Fibroblast of lung (primary cell): ENCODE data around the gene SEMA7A. TPM values are rescaled to one million over a fixed set of nuclear protein-coding genes. Genes with fewer than 3 reads are reported as not detected.
A peak's percentile ranks its signal among the peaks of the same experiment; 100 is the strongest.

Experiments
- DNase-seq, 2 donors: peaks; one replicate each; pipeline versions ENCODE4 v3.0.0 to v3.0.0-alpha.2; 2010; ENCODE audit warnings: low read depth in 2 of 2
- H2AFZ ChIP-seq: 2 replicates; pipeline ENCODE4 v1.5.1; 2012; ENCODE audit warnings: low read length, control low read depth, inconsistent platforms
- H3K27ac ChIP-seq: 2 replicates; pipeline ENCODE4 v1.5.1; 2011; ENCODE audit warnings: low read length, control low read depth; ENCODE audit not compliant: insufficient read depth
- H3K27me3 ChIP-seq: 2 replicates; pipeline ENCODE4 v1.5.1; 2011; ENCODE audit warnings: mild to moderate bottlenecking, low read length; ENCODE audit not compliant: control insufficient read depth, insufficient read depth
- H3K36me3 ChIP-seq: 2 replicates; pipeline ENCODE4 v1.5.1; 2011; ENCODE audit warnings: low read length; ENCODE audit not compliant: control insufficient read depth, insufficient read depth
- H3K4me1 ChIP-seq: 2 replicates; pipeline ENCODE4 v1.5.1; 2011; ENCODE audit warnings: low read length; ENCODE audit not compliant: control insufficient read depth, insufficient read depth; ENCODE audit errors: extremely low read depth
- H3K4me2 ChIP-seq: 2 replicates; pipeline ENCODE4 v1.5.1; 2011; ENCODE audit warnings: low read length, control low read depth; ENCODE audit not compliant: insufficient read depth; ENCODE audit errors: extremely low read depth
- H3K4me3 ChIP-seq, 4 experiments: fragments of 200-600 bp in 1 of 4; sonication (generic) in 1 of 4; replicated peaks in 1 of 4; 2 replicates each; pipeline ENCODE4 v1.5.1; 2011 to 2016; ENCODE audit warnings: low read length in 4 of 4, low read depth in 3 of 4, mild to moderate bottlenecking in 3 of 4, control low read depth in 2 of 4, inconsistent platforms in 1 of 4, mixed read lengths in 1 of 4; ENCODE audit not compliant: insufficient read depth in 1 of 4; ENCODE audit errors: control extremely low read depth in 1 of 4
- H3K79me2 ChIP-seq: 2 replicates; pipeline ENCODE4 v1.5.1; 2012; ENCODE audit warnings: mild to moderate bottlenecking, low read length, inconsistent platforms; ENCODE audit not compliant: control insufficient read depth, insufficient read depth
- H3K9ac ChIP-seq: 2 replicates; pipeline ENCODE4 v1.5.1; 2011; ENCODE audit warnings: mild to moderate bottlenecking, low read length, control low read depth; ENCODE audit not compliant: insufficient read depth
- H3K9me3 ChIP-seq: 2 replicates; pipeline ENCODE4 v1.5.1; 2012; ENCODE audit warnings: low read depth, low read length; ENCODE audit not compliant: control insufficient read depth, insufficient read depth
- H4K20me1 ChIP-seq: 2 replicates; pipeline ENCODE4 v1.5.1; 2011; ENCODE audit warnings: low read length; ENCODE audit not compliant: control insufficient read depth, insufficient read depth; ENCODE audit errors: extremely low read depth
- EZH2 ChIP-seq: IDR thresholded peaks from 2 replicates; pipeline ENCODE4 v1.5.1; 2012; ENCODE audit warnings: low read length, control low read depth, mild to moderate bottlenecking; ENCODE audit errors: missing control alignments
- polyA plus RNA-seq, 2 donors: library from polyadenylated mRNA; depleted of rRNA in 1 of 2; stranded (reverse) in 1 of 2; unstranded in 1 of 2; fragments of >200 nt; gene quantifications; 2 replicates each; pipeline ENCODE4 v1.2.1, GENCODE V29; 2011 to 2012; ENCODE audit warnings: missing spikeins in 1 of 2
- total RNA-seq: library from RNA; depleted of rRNA; stranded (reverse); fragments of >200 nt; gene quantifications from 2 replicates; pipeline ENCODE4 v1.2.1, GENCODE V29; 2014
- TF ChIP-seq, protein P1 (sequence below), 2 donors: IDR thresholded peaks in 1 of 2; conservative IDR thresholded peaks in 1 of 2; 1 replicate in 1 of 2; 2 replicates in 1 of 2; pipeline ENCODE4 v1.5.1; 2011 to 2012; ENCODE audit warnings: low read length in 2 of 2, control low read depth in 1 of 2, inconsistent platforms in 1 of 2, low read depth in 1 of 2, mild to moderate bottlenecking in 1 of 2

The SEMA7A gene
- total and polyA plus RNA-seq, 2 donors (not counting 1 experiment from before 2014, with no cell fraction given), result 5.6 to 12.5 TPM

DNA sequence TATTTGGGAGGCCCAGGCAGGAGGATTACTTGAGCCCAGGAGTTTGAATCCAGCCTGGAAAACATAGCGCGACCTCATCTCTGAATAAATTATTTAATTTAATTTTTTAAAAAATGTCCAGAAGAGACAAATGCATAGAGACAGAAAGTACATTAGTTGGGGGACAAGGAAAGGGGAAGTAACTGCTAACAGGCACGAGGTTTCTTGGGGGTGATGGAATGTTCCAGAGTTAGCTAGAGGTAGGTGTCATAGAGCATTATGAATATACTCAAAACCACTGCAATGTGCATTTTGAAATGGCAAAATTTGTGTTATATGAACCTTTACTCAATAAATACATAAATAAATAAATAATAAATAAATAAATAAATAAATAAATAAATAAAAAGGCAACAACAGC, 34.7 kb downstream of the SEMA7A start:
- H3K79me2 ChIP-seq, result no peaks in the 10 kb centered on the region
- no peaks in the 10 kb centered on the region for H4K20me1 ChIP-seq
- no peak for DNase-seq
- H3K4me2 ChIP-seq, result no peak overlapping the region
- no peak overlapping the region for H3K4me3 ChIP-seq
- H2AFZ ChIP-seq, result no peak overlapping the region
- no peak overlapping the region for H3K27ac ChIP-seq
- H3K4me1 ChIP-seq, result peaks cover 35% of the 10 kb centered on the region
- H3K9me3 ChIP-seq, result no peaks in the 10 kb centered on the region
- H3K27me3 ChIP-seq, result no peaks in the 10 kb centered on the region
- TF ChIP-seq EZH2, result no peak
- TF ChIP-seq, protein P1, sequence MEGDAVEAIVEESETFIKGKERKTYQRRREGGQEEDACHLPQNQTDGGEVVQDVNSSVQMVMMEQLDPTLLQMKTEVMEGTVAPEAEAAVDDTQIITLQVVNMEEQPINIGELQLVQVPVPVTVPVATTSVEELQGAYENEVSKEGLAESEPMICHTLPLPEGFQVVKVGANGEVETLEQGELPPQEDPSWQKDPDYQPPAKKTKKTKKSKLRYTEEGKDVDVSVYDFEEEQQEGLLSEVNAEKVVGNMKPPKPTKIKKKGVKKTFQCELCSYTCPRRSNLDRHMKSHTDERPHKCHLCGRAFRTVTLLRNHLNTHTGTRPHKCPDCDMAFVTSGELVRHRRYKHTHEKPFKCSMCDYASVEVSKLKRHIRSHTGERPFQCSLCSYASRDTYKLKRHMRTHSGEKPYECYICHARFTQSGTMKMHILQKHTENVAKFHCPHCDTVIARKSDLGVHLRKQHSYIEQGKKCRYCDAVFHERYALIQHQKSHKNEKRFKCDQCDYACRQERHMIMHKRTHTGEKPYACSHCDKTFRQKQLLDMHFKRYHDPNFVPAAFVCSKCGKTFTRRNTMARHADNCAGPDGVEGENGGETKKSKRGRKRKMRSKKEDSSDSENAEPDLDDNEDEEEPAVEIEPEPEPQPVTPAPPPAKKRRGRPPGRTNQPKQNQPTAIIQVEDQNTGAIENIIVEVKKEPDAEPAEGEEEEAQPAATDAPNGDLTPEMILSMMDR (conservative IDR thresholded peaks at IDR 0.05 in 1 of 2, IDR thresholded peaks at IDR 0.05 in 1 of 2; ENCODE audit: low read depth in 1 of 2, low read length in 2 of 2), result no peak
- no peaks in the 10 kb centered on the region for H3K36me3 ChIP-seq
- H3K9ac ChIP-seq, result no peak overlapping the region

- Histone ChIP-seq H3K27me3 (no peaks in the 10 kb centered on the region), H3K27ac (no peak overlapping the region), H4K20me1 (no peaks in the 10 kb centered on the region), H3K9me3 (no peaks in the 10 kb centered on the region), H3K36me3 (no peaks in the 10 kb centered on the region), H3K4me1 (peaks cover 35% of the 10 kb centered on the region), H3K9ac (no peak overlapping the region), H3K4me2 (no peak overlapping the region), H3K79me2 (no peaks in the 10 kb centered on the region), H2AFZ (no peak overlapping the region), H3K4me3 (no peak overlapping the region)
- no peak for DNase-seq
- TF ChIP-seq, protein P1 (conservative IDR thresholded peaks at IDR 0.05 in 1 of 2, IDR thresholded peaks at IDR 0.05 in 1 of 2; ENCODE audit: low read depth in 1 of 2, low read length in 2 of 2), result no peak
- no peak for TF ChIP-seq EZH2
Measured at GRCh38 chr15:74398183-74398582, 35.6 kb downstream of the SEMA7A start.

DNA sequence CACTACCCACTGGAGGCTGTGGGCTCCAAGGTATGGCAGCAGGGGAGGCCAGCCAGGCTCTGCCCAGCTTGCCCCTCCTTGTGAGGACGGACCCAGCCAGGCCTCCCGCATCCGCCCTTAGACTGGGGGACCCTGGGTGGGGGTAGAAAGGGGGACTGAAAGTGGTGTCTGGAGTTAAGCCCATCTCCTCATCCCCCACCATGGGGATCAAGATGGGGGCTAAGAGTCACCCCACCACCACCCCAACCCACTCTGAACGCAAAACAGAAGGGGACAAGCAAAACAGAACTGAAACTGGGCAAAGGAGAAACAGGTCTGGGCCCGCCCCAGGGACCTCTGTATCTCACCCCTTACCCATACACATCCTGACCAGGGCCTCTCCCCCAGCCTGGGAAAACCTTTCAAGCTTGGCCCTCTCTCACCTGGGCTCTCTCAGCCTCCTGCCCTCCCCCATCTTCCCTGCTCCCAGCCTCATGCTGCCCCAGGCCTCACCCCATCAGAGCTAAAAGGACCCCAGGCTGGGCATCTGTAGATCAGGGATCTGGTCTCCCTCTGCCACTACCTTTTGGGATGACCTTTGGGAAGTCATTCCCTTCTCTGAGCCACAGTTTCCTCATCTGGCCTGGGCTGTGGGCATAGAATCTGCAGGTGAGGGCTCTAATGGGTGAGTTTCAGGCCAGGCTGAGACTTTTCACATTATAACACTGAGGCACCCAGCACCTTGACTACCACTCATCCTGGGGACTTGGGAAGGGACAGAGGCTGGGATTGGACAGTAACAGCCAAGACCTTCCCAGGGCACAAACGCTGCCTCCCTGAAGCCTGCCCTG, 36.3 kb downstream of the SEMA7A start:
- Histone ChIP-seq H4K20me1 (no peaks in the 10 kb centered on the region), H3K27ac (peak overlapping the region; percentile 29), H3K4me3 (no peak overlapping the region), H3K27me3 (no peaks in the 10 kb centered on the region), H3K9me3 (no peaks in the 10 kb centered on the region), H3K36me3 (no peaks in the 10 kb centered on the region), H3K4me1 (peaks cover 35% of the 10 kb centered on the region), H3K4me2 (no peak overlapping the region), H3K79me2 (no peaks in the 10 kb centered on the region), H2AFZ (no peak overlapping the region), H3K9ac (no peak overlapping the region)
- TF ChIP-seq, protein P1 (conservative IDR thresholded peaks at IDR 0.05 in 1 of 2, IDR thresholded peaks at IDR 0.05 in 1 of 2; ENCODE audit: low read depth in 1 of 2, low read length in 2 of 2), result no peak
- no peak for TF ChIP-seq EZH2
- no peak for DNase-seq
